HG03039 (cell line): ENCODE measurements around the gene LDAH.
A peak's percentile ranks its signal among the peaks of the same experiment; 100 is the strongest.

ENCODE experiments used
- ATAC-seq: cut with Tn5 transposase; IDR thresholded peaks from one replicate; pipeline ENCODE4 v1.9.1; 2021; ENCODE audit warnings: mild to moderate bottlenecking, moderate library complexity; ENCODE audit not compliant: unreplicated experiment

Gene LDAH

DNA sequence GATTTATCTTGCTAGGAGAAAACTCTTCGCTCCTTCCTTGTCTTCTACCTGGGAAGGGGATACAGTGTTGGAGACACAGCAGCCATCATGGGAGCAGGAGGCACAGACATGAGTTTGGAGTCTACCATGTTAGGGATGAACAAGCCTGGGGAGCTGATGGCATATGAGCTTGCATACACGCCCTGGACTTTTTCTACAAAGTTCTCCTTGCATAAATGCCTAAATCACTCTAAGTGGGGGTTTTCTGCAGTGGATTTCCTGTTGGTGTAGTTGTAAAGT, 168.4 kb downstream of the LDAH start:
- ATAC-seq: no peak

DNA sequence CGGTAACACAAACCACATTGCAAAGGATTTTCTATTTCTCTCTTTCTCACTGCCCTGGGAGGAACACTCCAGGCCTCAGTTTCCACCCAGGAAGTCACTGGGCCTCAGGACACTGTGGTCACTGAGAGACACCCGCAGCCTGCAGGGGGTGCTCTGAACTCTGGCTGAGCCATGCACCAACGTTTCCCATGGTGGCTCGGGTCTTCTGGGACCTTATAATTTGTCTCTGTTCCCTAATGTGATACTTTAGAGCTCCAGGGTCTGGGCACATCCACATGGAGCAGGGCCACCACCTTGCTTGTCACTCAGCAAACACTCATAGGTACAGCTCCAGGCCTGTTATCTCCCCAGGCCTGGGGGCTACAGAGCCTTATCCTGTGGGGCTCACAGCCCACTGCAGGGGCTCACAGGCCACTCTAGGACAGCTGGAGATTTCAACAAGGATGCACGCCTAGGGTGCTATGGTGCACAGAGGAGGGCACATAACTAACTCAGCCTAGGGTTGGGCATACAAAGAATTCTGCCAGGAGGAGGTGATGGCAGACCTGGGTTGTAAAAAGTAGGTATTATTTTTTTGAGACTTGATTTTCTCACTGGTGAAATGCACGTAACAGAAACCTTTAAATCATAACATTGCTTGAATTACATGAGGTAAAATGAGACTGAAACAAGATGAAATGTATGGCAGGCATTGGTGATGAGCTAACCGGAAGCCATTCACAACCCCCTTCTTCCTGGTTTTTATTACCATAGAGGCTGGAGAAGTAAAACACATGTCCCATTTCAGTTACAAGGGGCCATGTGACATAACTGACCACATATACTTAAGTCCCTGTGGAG, 169.0 kb downstream of the LDAH start:
- ATAC-seq: no peak

DNA sequence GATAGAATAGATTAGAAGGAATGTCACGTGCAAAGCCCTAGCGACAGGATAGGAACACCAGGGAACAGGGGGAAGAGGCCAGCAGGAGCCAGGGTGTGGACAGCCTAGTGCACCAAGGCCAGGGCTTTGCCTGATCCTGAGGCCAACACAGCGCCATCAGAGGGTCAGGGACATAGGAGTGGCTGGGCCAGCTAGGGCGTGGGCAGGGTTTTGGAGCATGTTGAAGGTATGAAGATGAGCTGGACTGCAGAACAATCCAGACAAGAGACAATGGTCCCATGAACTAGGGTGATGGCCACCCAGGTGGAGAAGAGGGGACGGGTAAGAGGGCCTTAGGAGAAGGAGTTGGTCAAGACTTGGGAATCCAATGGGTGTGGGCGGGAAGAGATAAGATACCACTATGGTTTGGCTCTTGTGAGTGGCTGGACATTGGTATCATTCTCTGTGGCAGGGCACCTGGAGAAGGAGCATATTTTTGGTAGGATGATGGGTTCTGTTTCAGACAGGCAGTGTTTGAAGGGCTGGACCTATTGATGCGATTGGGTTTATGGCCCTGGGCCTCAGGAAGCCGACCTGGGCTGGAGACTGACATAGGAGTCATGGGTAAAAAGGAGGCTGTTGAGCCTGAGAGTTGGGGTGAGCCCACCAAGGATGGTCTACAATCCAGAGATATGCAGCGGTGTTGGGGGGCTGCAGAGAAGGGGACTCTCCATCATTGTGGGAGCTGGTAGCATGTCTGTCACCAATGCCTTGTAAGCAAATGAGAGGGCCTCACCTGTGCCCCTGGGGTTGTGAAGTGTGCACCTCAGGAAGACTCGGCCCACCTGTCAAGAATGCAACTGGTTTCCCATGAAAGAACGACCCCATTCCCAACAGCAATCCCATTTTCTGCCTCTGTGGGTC, 170.0 kb downstream of the LDAH start:
- ATAC-seq: no peak

DNA sequence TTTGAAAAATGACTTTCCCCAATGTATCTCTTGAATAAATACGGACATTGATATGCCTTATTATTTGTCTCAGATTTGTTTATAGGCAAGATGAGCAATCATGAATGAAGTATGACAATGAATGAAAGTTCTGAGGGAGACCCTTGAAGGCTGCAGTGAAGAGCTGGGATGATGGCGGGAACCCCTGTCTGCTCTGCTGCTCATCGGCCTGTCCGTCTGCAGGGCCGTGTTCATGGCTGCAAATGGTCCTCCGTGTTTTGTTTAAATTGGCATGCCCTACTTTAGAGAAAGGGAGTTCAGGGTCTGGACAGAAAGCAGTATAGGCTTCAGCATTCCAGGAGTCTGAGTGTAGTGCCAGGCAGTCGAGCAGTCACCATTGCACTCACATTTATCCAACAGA, 170.8 kb downstream of the LDAH start:
- ATAC-seq: no peak

DNA sequence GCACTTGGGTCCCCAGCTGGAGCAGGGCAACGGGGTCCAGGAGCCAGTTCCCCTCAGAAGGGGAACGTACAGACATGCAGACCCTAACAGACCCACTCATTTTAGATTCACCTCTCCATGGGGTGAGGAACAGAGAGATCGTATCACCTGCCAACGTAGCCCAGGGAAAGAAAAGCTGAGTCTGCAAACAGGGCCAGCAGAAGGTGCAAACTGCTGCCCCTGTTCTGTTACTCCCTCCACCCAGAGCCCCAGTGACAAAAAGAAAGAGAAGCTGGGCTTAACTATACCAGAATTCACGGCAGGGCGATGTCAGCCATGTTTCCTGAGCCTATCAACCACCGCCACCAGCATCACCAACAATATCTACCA, 171.2 kb downstream of the LDAH start:
- ATAC-seq: no peak

DNA sequence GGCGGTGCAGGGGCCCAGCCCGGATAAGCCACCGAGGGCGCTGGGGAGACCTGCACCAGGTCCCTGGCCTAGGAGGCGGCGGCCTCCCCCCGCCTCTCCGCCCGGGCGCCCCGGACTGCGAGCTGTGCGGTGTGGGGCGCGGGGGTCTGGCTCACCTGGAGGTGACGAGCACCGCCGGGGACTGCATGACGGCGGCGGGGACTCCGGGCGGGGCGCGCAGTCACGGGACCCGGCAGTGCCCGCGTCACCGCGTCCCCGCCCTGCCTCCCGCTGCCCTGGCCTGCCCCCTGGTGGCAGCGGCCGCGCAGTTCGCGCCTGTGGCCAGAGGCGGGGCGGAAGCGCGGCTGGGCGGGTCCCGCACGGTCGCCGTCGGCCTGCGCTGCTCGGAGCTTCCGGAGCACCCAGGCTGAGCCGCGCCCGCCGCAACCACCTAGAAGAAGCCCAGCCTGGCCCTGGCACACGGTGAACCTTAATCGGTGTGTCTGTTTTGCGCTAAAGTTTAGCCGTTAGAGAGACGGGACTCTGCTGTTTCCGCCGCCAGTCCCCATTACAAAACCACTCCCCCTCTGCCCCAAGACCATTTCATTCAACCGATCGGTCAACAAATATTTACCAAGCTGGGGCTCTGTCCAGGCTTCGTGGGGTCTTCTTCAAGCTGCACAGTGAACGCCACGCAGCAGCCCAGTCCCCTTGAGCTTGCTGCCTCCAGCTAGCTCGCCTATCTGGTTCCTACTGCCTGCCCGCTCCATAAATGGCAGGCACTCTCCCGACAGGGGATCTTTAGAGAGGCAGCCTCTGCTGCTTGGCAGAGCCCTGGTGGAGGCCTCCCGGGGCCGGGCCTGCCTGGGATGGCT, 171.8 kb downstream of the LDAH start, which contains the start of gene HS1BP3:
TSS of gene HS1BP3 (minus strand) at position 222 of the 854 bp plus-strand sequence. CDS start at position 187, 35 bp downstream.
- ATAC-seq: peak; percentile 96

DNA sequence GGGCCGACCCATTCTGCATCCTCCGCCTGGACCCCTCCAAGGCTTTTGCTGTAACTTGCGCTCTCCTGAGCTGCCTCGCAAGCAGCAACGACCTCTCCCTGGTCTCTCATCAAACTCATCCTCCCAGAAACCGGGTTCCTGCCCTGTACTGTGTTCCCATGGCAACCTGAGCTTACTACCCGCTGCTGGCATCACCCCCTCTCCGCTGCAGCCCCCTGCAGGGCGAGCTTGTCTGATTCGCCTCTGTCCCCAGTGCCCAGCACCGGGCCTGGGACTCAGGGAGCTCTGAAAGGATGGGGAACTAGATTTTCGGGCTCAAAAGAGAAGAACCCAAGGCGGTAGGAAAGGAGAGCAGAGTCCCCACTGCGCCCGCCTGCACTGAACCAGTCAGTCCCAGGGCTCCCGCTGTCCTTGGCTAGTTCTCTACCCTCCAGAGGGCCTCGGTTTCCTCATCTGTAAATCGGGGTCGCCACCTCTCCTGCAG, 172.5 kb downstream of the LDAH start:
- peak; percentile 4 for ATAC-seq

DNA sequence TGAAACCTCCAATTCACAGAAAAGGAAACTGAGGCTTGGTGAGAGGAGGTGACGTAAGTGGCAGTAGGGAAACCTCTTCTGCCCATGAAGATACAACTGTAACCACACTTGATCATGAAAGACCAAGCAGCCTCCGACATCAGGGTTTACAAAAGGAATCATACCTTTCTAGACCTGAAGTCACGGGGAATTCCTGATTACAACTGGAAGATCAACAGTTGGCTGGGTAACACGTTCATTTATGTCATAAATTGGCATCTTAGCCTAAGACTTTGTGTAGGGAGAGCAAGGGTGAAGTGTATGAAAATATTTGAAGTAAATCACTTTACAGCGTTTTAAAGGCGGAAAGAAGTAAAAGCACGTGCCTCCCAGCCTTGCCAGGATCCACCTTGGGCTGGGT, 172.9 kb downstream of the LDAH start:
- ATAC-seq: no peak

DNA sequence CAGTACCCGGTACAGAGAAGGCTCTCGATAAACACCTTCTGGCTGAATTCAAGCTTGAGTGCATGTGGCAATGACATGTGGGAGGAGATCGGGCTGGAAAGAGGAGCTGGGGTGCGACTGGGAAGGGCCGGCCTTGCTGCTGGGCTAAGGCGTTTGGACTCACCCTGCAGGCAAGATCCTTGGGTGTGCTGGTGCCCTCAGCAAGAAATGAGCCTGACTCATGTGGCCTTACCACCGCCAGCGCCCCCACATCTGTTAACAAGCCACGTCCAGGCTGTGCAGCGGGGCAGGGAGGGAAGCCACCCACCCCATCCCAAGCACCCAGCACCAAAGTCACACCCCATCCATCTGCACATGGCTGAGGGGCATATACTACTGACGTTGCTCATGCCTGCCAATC, 173.3 kb downstream of the LDAH start:
- ATAC-seq: no peak

DNA sequence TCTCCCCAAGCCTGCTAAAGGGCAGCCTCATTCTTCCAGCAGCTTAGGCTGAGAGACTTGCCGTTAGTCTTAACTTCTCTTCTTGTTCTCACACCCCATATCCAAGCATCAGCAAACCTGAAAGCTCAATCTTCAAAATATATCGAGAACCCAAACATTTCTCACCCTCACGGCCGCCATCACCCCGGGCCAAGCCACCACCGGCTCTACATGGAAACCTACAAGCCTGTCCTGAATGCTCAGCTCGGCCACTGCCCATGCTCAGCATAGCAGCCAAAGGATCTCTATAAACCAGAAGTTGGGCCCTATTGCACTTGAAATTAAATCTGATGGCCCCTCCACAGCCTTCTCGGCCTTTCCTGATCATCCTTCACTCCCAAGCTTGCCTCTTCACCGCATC, 174.1 kb downstream of the LDAH start:
- no peak for ATAC-seq

DNA sequence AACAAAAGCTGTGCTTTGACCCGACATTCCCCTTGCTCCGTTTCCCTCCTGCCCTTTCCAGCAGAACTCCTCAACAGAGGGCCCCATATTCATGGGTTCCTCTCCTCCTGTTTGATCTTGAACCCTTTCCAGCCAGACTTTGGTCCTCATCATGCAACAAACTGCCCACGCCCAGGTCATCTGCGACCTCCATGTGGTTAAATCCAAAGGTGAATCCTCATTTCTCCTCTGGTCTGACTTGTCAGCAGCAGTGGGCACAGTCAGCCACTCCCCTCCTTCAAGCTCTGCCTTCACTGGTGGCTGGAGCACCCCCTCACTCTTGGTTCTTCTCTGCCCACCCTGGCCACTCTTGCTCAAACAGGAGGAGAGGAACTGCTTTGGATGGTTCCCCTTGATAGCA, 174.7 kb downstream of the LDAH start:
- ATAC-seq: no peak

DNA sequence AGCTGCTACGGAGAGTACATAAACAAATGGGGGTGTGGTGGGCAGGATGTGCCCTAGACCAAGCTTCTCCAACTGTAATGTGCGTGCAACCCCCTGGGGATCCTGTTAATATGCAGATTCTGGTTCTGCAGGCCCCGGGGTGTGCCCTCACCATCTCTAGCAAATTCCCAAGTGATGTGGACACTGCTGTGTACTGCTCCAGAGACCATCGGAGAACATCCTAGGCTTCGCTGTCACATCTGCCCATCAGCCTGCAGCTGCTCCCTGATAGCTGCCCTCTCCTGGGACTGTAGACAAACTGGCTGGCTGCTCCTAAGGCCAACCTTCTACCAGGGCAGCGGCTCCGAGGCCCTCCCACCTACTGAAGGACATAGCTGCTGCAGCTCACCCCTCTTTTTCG, 175.2 kb downstream of the LDAH start:
- no peak for ATAC-seq

DNA sequence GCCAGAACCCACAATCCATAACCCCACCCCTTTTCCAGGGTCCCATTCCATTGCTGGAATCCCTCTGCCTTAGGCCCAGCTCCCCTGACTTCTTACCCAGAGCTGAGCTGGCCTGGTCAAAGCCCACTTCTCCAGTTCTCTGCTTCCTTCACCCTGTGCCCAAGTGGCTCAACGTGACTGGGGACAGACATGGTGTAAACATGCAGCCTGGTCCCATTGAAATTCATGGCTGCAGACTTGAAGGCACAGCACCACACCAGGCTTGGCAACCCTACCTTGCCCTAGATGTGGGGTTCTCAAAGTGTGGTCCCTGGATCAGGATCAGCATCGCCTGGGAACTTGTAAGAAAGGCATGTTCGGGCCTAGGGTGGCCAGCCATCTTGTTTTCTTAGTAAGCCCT, 175.7 kb downstream of the LDAH start:
- no peak for ATAC-seq

DNA sequence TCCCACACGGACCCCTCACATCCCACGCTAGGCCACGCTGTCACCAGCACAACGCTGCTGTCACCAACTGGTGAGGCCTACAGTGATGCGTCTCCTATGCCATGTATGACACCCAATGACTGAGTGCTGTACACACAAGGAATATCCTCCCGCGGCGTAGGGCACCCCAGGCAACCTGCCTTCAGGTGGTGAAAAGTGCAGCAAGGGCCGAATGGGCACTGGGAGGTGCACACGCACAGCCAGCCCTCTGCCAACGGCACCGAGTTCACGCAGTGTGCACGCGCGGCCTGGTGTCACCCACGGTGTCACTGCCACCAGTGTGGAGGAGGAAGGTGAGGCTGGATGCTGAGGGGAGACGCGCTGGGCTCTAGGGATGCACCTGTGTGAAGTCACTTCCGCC, 176.5 kb downstream of the LDAH start:
- no peak for ATAC-seq

DNA sequence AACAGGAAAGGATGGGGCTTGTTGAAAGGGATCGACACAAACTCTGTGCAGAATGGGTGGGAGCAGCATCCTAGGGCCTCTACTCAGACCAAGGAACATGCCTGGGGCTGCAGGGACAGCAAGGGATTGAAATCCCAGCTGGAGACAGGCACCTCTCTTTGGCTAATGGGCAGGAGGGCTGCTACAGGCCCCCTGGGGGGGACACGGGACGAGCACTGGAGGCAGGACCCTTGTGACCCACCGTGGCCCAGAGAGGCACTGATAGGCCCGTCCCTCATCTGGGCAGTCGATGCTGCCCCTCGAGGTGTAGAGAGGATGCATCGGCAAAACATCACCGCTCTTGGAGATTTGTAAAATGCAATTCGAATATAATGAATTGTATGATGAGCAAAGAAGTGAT, 177.1 kb downstream of the LDAH start:
- ATAC-seq: no peak

DNA sequence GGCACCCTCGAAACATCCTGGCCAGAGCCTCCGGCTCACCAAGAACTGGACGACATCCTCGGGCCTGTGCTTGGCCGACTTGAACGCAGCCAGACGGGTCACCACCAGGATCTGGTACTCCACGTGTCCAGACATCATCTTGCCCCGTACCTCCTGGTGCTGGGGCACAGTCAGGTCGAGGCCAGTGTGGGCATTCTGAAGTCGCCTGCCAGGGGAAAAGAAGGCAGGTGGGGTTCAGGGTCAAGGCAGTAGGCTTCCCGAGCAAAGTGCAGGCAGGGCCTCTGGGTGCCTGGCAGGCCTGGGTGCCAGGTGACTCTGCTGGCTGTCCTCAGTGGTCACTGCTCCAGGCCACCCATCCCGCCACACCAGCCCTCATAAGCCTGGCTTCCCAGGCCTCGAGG, 177.6 kb downstream of the LDAH start:
- no peak for ATAC-seq

DNA sequence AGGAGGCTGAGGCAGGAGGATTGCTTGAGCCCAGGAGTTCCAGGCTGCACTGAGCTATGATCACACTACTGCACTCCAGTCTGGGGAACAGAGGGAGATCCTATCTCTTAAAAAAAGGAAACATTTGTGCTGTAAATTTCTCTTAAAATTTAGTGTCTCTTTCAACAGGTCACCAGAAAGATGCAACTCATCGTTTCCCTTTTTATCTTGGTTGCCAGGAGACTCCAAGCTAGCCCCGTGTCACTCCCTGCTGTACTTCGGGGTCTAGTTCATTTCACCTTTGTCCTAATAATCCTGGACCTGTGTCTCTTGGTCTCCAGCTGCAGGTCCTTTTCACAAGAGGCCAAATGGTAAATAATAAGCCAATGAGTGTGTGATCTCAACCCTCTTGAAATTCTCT, 179.1 kb downstream of the LDAH start:
- no peak for ATAC-seq

DNA sequence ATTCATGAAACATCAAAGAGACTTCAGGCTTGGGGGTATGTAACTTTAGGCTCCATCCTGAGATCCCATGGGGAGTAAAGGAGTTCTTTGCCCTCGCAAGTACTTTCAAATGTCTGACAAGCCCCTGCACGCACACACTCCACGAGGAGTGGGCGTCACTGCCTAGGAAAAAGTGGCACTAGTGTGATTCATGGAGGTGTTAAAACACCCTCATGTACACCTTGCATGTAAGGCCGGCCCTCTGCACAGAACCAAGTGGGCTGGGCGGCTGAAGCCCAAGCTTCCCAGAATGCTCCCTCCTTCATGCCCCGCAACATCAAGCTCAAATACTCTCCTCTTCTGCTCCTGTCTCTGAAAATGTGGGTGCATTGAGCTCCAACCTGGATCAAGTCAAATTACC, 179.8 kb downstream of the LDAH start:
- ATAC-seq: no peak

DNA sequence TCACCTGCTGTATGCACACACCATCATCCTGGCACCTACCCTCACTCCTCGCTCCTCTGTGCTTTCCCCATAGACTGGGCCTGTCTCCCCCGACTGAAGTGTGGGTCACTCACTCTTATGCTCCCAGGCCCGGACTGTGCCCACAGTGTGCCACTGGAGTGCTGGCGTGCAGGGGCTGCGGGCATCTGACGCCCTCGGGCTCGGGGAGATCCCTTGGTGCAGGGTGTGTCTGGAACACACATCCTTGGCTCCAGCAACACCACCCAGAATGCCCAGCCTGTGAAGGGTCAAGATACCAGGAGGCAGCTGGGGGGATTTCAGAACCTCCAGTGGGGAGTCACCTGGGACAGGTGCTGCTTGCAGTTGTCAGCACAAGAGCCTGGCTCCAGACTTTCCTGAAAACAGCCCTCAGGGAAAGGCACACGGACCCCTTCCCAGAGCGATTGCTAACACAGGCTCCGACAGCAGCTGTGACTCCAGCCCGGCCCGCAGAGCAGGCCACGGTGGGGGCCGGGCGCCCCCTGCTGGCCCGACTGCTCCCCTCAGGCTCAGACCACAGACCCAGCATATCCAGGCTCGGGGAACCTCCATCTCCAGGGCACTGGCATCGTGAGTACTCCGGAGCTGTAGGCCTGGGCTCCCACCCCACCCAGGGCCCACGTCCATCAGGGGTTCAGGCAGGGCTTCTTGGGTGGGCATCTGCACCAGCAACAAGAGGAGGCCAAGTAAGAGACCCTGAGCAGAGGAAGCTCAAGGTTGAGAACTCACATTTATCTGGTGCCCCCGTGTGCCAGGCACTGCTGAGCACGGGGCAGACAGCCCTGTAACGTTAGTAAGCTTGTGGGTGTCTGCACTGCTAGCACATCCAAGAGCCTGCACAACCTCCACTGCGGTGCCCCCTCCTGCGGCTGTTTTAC, 180.6 kb downstream of the LDAH start:
- peak; percentile 91 for ATAC-seq
